ENCODE data around the gene ADGRL1. TPM values are rescaled to one million over a fixed set of nuclear protein-coding genes. Genes with fewer than 3 reads are reported as not detected.

The ADGRL1 gene
- total and polyA plus RNA-seq, 2 of the 8 experiments (the other 6 are each of a cell fraction or from before 2014, with no cell fraction given), result 95.6 to 112 TPM

DNA sequence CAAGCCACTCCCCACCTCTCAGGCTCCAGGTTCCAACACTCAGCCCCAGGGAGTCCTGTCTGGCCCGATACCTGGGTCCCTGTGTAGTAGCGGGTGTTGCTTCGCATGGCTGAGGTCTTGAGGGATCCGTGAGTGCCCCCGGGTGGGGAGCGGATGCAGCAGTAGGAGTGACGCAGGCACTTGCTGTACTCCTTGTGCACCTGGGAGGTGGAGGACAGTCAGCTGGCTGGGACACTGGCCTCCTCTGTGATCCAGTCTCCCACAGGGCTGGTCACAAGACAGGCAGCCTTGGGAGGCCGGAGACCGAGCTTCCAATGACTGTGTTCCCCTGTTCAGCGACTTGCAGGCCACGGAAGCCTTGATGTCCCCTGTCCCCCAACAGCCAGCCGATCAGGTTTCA is 53.3 kb downstream of the ADGRL1 start (continued):
- no peak for TF ChIP-seq CHD7 (IDR thresholded peaks at IDR 0.05; ENCODE audit: insufficient replicate concordance, low read length)
- no peak for TF ChIP-seq GABPA (IDR thresholded peaks at IDR 0.05; ENCODE audit: borderline replicate concordance, insufficient read depth, low read length)
- no peak for TF ChIP-seq HDAC6 (IDR thresholded peaks at IDR 0.05; ENCODE audit: low read depth, low read length)
- TF ChIP-seq GTF2F1 (IDR thresholded peaks at IDR 0.05; ENCODE audit: borderline replicate concordance, low read depth, low read length), result no peak
